B cell (primary cell): ENCODE measurements around the gene TMCC3.
"Not testable (repeated sequence)": the region's sequence is repeated elsewhere in the genome, so short reads cannot be mapped to it uniquely, and the experiment has no call there.

ENCODE experiments used
- EZH2 ChIP-seq: IDR thresholded peaks from 2 replicates; pipeline ENCODE4 v1.6.1; 2012; ENCODE audit warnings: borderline replicate concordance, low read depth, mild to moderate bottlenecking, moderate library complexity, low read length; ENCODE audit not compliant: insufficient read depth, poor library complexity, severe bottlenecking
- TF ChIP-seq, protein P1 (sequence below): fragments of 200-600 bp; IDR thresholded peaks from one replicate; pipeline ENCODE4 v1.8.0; 2022; ENCODE audit warnings: antibody characterized with exemption, mild to moderate bottlenecking

DNA sequence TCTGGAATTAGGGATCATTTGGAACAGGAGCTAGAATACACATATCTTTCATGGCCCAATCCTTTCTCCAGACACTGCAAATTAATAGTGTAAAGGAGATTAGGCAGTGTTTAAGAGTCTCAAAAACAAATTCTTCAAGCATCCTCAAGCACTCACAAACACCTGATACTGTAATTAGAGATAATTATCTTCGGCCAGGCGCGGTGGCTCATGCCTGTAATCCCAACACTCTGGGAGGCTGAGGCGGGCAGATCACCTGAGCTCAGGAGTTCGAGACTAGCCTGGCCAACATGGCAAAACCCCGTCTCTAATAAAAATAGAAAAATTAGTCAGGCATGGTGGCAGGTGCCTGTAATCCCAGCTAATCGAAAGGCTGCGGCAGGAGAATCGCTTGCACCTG lies 57.6 kb downstream of the TMCC3 start:
- TF ChIP-seq, protein P1, sequence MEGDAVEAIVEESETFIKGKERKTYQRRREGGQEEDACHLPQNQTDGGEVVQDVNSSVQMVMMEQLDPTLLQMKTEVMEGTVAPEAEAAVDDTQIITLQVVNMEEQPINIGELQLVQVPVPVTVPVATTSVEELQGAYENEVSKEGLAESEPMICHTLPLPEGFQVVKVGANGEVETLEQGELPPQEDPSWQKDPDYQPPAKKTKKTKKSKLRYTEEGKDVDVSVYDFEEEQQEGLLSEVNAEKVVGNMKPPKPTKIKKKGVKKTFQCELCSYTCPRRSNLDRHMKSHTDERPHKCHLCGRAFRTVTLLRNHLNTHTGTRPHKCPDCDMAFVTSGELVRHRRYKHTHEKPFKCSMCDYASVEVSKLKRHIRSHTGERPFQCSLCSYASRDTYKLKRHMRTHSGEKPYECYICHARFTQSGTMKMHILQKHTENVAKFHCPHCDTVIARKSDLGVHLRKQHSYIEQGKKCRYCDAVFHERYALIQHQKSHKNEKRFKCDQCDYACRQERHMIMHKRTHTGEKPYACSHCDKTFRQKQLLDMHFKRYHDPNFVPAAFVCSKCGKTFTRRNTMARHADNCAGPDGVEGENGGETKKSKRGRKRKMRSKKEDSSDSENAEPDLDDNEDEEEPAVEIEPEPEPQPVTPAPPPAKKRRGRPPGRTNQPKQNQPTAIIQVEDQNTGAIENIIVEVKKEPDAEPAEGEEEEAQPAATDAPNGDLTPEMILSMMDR, result not testable (repeated sequence)
- TF ChIP-seq EZH2, result not testable (repeated sequence)
